LNCaP clone FGC (cell line): ENCODE data around the gene TMEM256.

Source experiments
- DNase-seq: peaks from one replicate; pipeline ENCODE4 v3.0.0-alpha.2; 2011; ENCODE audit warnings: low read depth
- H3K4me3 ChIP-seq: 2 replicates; pipeline ENCODE4 v1.5.1; 2011; ENCODE audit warnings: mild to moderate bottlenecking, low read depth, low read length, control low read depth
- CTCF ChIP-seq: IDR thresholded peaks from 2 replicates; pipeline ENCODE4 v1.5.1; 2012; ENCODE audit warnings: mild to moderate bottlenecking; ENCODE audit not compliant: control insufficient read depth, insufficient read depth; ENCODE audit errors: extremely low read depth

The TMEM256 gene

GRCh38 chr17:7383371-7383741 lies 20.5 kb downstream of the TMEM256 start:
- no peak overlapping the region for H3K4me3 ChIP-seq
- DNase-seq: no peak
- TF ChIP-seq CTCF: no peak

GRCh38 chr17:7382901-7383300 lies 21.0 kb downstream of the TMEM256 start:
- H3K4me3 ChIP-seq: no peak overlapping the region
- no peak for DNase-seq
- TF ChIP-seq CTCF: no peak

- no peak for TF ChIP-seq CTCF
- H3K4me3 ChIP-seq: peak within 1 kb of the TSS; percentile 62
These were observed 22.8 kb downstream of the TMEM256 start, which contains the start of gene TNK1 for GRCh38 chr17:7380855-7381683. Gene TNK1, plus strand, starts transcription at chr17:7381089. Its CDS starts 1,838 bp downstream, at chr17:7382927.

GRCh38 chr17:7380321-7380720 lies 23.6 kb downstream of the TMEM256 start:
- H3K4me3 ChIP-seq: peak overlapping the region; percentile 62
- peak; percentile 67 for DNase-seq
- TF ChIP-seq CTCF: no peak

More at GRCh38 chr17:7380855-7381683, 22.8 kb downstream of the TMEM256 start, which contains the start of gene TNK1:
- no peak for DNase-seq

- no peak overlapping the region for H3K4me3 ChIP-seq
- DNase-seq: no peak
- no peak for TF ChIP-seq CTCF
These were observed 24.8 kb downstream of the TMEM256 start for GRCh38 chr17:7379134-7379533.

GRCh38 chr17:7374353-7374752 lies 29.5 kb downstream of the TMEM256 start:
- no peak for TF ChIP-seq CTCF
- H3K4me3 ChIP-seq: no peak overlapping the region
- no peak for DNase-seq
